KOPT-K1 (cell line): ENCODE measurements around the gene CFAP57.

Experiments used
- H3K27ac ChIP-seq: fragments of 200-600 bp; sonication (generic); 2 replicates; pipeline ENCODE4 v1.5.1; 2016; ENCODE audit warnings: antibody characterized with exemption, mild to moderate bottlenecking, low read depth, low read length; ENCODE audit not compliant: poor library complexity, severe bottlenecking
- H3K36me3 ChIP-seq: fragments of 200-600 bp; sonication (generic); 2 replicates; pipeline ENCODE4 v1.5.1; 2017; ENCODE audit warnings: antibody characterized with exemption, mild to moderate bottlenecking, low read length, moderate library complexity; ENCODE audit not compliant: insufficient read depth
- H3K9me3 ChIP-seq: fragments of 200-600 bp; sonication (generic); 2 replicates; pipeline ENCODE4 v1.5.1; 2017; ENCODE audit warnings: antibody characterized with exemption, low read length, mild to moderate bottlenecking; ENCODE audit not compliant: insufficient read depth, poor library complexity, severe bottlenecking

The CFAP57 gene

DNA sequence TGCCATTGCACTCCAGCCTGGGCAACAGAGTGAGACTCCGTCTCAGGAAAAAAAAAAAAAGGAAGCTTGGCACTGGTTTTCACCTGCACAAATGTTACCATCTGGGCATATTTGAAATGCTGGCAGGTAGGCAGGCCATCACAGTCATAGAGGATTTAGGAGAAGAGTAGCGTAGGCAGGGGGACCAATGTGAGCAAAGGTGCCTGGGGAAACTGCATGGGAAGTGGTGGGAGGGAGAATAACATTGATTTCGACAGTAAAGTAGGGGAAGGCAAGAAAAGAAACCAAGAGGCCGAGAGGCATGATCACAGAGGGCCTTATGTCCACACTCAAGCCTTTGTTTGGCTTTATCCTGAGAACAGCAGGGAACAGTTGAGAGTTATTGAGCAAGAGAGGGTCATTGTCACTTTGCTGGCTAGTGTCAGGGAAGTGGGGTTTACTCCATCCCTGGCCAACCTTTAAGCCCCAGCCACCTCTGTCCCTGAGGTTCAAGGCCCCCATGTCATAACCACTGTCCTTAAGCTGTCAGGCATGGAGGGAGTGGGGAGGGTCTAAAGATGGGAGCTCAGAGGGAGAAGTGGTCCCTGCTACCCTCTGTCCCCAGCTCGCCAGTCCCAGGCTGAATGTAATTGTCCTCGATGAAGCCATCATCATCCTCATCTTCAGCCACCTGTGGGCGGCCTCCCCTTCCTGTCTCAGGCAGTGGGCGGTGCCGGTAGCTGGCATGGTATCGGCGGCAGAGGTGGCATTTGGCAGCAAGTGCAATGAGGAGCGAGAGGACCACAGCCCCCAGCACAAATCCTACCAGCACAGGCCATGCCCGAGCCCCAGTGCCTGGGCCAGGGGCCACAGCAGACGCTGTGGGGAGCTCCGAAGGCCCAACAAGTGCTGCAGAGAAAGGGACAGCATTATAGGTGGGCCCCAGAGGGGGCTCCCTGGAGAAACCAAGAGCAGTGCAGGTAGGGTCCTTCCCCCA is 110.4 kb downstream of the CFAP57 start:
- H3K9me3 ChIP-seq: no peaks in the 10 kb centered on the region
- H3K27ac ChIP-seq: no peak overlapping the region
- H3K36me3 ChIP-seq: no peaks in the 10 kb centered on the region

DNA sequence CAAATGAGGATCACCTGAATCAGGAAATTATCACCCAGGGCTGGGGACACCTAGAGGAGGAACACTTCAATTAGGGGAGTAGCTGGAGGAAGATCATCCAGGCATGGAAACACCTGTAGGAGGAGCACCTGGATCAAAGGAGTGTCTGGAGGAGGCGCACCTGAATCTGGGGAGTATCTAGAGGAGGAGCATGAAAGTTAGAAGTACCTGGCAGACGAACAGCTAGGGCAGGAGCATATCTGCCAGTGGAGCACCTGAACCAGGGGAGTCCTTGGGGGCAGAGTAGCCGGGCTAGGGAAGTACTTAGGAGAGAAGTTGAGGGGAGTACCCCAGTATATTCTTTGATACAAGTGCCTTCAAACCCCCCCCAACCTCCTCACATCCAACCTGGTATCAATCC is 111.9 kb downstream of the CFAP57 start:
- Histone ChIP-seq H3K27ac (no peak overlapping the region), H3K9me3 (no peaks in the 10 kb centered on the region), H3K36me3 (no peaks in the 10 kb centered on the region)

DNA sequence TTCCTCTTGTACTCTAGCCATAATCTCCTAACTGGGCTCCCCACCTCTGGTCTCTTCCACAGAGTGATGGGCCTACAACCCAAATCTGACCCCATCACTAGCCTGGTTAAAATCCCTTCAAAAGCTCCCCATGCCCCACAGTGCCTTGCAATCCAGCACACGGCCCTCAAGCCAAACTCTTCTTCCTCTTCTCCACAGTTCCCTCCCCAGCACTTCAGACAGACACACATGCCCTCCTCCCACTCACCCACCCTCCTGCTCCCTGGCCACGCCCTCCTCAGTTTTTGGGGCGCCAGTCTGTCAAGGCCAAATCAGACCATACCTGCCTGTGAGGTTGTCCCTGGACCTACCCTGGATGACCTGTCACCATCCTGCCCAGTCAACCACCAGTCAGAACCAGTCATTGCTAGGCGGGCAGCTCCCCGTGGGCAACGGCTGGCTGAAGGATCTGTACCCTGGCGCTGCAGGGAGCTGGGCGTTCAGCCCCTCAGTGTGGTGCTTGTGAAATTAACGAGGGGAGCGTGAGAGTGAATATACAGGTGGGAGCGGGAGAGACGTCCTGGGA is 112.5 kb downstream of the CFAP57 start:
- Histone ChIP-seq H3K9me3 (no peaks in the 10 kb centered on the region), H3K27ac (no peak overlapping the region), H3K36me3 (no peaks in the 10 kb centered on the region)

DNA sequence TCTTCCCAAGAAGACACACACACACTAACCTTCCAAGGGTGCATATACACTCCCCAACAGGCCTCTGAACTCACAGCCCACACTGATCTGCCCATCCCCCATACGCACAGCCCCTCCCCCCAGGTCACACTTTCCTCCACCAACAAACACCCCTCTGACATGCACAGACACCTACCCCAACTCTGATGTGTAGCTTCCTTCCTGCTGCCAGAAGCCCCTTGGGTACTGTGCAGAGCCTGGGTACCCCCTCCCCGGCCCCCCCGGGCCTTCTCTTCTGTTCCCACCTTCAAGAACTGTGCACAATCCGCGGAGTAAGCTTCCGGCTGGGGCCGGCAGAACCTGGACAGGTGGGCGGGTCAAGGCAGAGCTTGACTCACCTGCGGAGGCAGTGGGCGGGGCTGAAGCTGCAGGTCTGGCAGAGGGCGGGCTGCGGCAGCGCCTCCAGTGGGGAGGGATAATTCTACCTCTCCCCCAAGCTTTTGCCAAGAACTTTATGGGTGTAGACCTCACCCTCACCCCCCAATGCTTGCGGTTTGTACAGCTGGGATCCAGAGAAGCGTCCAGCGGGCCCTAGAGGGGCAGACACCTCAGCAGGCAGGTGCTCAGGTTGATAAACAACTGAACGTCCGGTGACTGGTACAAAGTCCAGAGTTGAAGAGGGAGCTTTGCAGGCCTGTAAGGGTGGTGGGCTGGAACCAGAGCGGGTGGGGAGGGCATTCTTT is 113.3 kb downstream of the CFAP57 start, which contains the start of gene C1orf210:
C1orf210 (minus strand) TSS at position 313 of the 722 bp plus-strand sequence. CDS start 2,311 bp downstream, outside the sequence.
- no peaks in the 10 kb centered on the region for H3K36me3 ChIP-seq
- H3K9me3 ChIP-seq: no peaks in the 10 kb centered on the region
- H3K27ac ChIP-seq: no peak within 1 kb of the TSS

DNA sequence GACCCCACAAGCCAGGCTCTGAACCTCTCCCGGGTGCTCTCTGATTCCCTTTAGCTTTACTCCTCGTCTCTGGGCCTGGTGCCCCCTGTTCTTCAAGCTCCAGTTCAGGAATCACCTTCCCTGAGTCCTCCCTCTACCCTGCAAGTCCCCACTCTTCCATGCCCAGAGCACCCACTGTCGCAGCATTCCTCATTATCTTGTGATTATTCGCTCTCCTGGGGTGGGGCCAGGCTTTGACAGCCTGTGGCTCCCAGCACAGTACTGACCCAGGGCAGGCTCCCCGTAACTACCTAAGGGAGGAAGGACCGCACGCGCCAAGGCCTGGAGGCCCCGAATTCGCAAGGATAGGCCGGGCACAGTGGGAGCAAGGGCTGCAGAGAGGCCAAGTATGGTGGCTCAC is 114.0 kb downstream of the CFAP57 start:
- Histone ChIP-seq H3K9me3 (no peaks in the 10 kb centered on the region), H3K36me3 (no peaks in the 10 kb centered on the region), H3K27ac (no peak overlapping the region)

DNA sequence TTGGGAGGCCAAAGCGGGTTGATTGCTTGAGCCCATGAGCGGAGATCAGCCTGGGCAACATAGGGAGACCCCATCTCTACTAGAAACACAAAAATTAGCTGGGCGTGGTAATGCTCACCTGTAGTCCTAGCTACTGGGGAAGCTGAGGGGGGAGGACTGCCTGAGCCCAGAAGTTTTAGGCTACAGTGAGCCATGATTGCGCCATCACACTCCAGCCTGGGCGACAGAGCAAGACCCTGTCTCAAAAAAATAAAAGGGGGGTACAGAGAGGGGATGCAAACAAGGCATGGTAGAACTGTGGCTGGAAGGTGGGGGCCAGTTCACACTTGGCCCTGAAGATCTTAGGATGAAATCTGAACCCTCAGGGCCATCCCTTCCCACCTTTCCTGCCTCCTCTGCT is 114.4 kb downstream of the CFAP57 start:
- H3K27ac ChIP-seq: no peak overlapping the region
- no peaks in the 10 kb centered on the region for H3K9me3 ChIP-seq
- H3K36me3 ChIP-seq: no peaks in the 10 kb centered on the region

DNA sequence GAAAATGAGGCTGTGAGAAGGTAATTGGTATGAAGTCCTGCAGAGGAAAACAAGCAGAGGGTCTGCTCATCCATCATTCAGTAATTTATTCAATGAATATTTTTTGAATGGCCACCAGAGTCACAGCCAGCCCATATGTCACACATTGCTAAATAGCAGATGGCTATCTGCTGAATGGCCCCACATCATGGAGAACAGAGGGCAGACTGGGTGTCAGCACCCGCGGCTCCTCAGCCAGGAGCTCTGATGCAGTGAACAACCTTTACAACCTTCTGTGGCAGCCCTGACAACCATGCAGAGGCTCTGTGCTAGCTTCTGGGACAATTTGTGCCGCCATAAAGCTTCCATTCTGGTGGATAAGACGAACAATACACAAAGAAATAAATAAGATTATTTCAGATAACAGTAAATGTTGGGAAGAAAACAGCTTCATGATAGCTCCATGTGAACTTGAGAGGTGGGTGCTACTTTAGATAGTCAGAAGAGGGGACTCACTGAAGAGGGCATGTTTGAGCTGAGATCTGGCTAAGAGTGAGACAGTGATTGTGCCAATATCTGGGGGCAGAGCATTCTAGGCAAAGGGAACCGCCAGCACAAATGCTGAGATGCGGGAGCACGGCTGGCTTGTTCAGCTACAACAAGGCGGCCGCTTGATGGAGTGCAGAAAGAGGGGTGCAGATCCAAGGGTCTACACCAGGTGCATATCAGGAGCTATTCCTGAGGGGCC is 116.1 kb downstream of the CFAP57 start:
- no peak overlapping the region for H3K27ac ChIP-seq
- H3K9me3 ChIP-seq: no peaks in the 10 kb centered on the region
- no peaks in the 10 kb centered on the region for H3K36me3 ChIP-seq

DNA sequence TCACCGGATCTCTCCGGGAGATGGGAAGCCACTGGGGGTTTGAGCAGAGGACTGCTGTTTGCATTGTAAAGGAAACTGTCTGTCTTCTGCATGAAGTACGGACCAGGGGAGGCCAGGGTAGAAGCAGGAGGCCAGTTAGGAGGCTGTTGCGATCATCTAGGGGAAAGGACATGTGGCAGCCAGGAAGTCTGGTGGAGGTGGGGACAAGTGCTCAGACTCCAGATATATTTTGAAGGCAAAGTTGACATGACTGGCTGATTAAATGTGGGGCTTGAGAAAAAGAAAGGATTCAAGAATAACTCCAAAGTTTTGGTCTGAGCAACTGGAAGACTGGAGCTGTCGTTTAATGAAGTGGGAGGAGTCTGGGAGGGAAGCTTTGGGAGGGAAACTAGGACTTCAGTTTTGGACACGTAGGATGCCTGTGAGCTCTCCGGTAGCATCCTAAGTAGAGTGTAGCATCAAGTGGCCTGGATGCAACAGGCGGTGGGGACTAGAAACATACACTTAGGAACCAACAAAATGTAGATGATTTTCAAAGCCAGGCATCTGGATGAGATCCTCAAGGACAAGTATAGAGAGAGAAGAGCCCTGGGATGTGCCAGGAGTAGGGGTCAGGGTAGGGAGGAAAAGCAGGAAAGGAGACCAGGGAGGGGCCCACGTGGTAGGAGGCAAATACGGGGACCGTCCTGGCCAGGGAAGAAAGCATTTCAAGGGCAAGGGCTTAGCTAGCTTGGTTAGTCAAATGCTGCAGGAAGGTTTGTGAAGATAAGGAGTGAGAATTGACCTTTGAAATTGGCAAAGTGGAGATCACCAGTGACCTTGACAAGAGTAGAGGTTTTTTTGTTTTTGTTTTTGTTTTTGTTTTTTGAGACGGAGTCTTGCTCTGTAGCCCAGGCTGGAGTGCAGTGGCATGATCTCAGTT is 116.9 kb downstream of the CFAP57 start:
- Histone ChIP-seq H3K36me3 (no peaks in the 10 kb centered on the region), H3K27ac (no peak overlapping the region), H3K9me3 (no peaks in the 10 kb centered on the region)

GRCh38 chr1:43292216-43292615 is 120.1 kb downstream of the CFAP57 start:
- H3K36me3 ChIP-seq: no peaks in the 10 kb centered on the region
- no peak overlapping the region for H3K27ac ChIP-seq
- H3K9me3 ChIP-seq: no peaks in the 10 kb centered on the region

GRCh38 chr1:43292679-43293078 is 120.5 kb downstream of the CFAP57 start:
- no peak overlapping the region for H3K27ac ChIP-seq
- no peaks in the 10 kb centered on the region for H3K36me3 ChIP-seq
- H3K9me3 ChIP-seq: no peaks in the 10 kb centered on the region

- Histone ChIP-seq H3K9me3 (no peaks in the 10 kb centered on the region), H3K36me3 (no peaks in the 10 kb centered on the region), H3K27ac (no peak overlapping the region)
Observed at GRCh38 chr1:43293176-43293575, 121.0 kb downstream of the CFAP57 start.

DNA sequence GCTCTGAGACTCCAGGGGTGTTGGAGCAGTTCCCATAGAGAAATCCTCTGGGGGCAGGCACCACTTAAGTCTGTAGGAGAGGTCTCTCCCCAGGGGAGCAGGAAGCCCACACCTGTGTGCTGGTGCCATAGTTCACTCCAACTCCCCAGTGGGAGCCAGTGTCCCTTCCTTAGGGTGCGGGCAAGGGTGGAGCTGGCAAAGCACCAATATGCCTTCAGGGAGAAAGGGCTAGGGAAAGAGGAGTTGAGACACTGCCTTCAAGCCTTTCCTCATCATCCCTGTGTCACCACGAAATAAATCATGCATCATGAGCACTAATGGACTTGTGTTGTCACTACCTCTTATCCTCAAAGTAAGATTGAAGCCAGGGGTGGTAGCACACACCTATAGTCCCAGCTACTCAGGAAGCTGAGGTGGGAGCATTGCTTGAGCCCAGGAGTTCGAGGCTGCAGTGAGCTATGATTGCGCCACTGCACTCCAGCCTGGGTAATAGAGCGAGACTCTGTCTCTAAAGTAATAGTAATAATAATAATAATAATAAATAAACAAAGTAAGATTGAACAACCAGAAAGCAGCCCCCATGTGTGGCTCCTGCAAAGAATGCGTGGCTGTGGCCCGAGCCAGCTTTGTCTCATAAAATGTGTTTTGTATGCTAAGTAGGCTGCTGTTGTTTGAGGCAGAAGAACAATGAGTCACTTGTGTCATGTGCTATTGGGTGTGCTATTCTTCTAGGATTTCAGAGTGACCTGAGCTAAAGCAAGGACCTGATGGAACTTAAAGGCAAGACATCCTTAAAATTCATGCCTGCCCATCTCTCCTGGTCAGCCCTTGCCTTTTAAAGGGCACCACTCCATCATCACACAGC is 122.0 kb downstream of the CFAP57 start:
- Histone ChIP-seq H3K27ac (no peak overlapping the region), H3K9me3 (no peaks in the 10 kb centered on the region)

GRCh38 chr1:43294761-43295160 is 122.6 kb downstream of the CFAP57 start:
- H3K36me3 ChIP-seq: no peaks in the 10 kb centered on the region
- no peak overlapping the region for H3K27ac ChIP-seq
- no peaks in the 10 kb centered on the region for H3K9me3 ChIP-seq

More for the DNA sequence above, 122.0 kb downstream of the CFAP57 start:
- H3K36me3 ChIP-seq: no peaks in the 10 kb centered on the region
